Activated CD4-positive, alpha-beta memory T cell treated with anti-CD3 and anti-CD28 coated beads for 36 hours (primary cell): ENCODE data around the gene TMEM37. TPM values are rescaled to one million over a fixed set of nuclear protein-coding genes. Genes with fewer than 3 reads are reported as not detected.

Experiments
- CTCF ChIA-PET: fragments of 350-600 bp; sonication (Branson Sonifier 250); formaldehyde crosslinking; loops from one replicate; lab custom pipeline; 2021; ENCODE audit warnings: antibody characterized with exemption, inconsistent platforms; lab: Charles Lee
- POLR2A ChIA-PET: fragments of 350-600 bp; sonication (Branson Sonifier 250); formaldehyde crosslinking; loops from one replicate; lab custom pipeline; 2021; ENCODE audit warnings: antibody characterized with exemption; lab: Charles Lee
- DNase-seq: peaks from one replicate; pipeline ENCODE4 v3.0.0-alpha.2; 2020
- H3K27ac Mint-ChIP-seq: one replicate; pipeline ENCODE4 v1.8.0; 2021; ENCODE audit warnings: mixed read lengths
- H3K27me3 Mint-ChIP-seq: one replicate; pipeline ENCODE4 v1.8.0; 2021; ENCODE audit warnings: mixed read lengths
- H3K36me3 Mint-ChIP-seq: one replicate; pipeline ENCODE4 v1.8.0; 2021; ENCODE audit warnings: mixed read lengths
- H3K4me1 Mint-ChIP-seq: one replicate; pipeline ENCODE4 v1.8.0; 2021; ENCODE audit warnings: low read depth, mixed read lengths
- H3K4me3 Mint-ChIP-seq: one replicate; pipeline ENCODE4 v1.8.0; 2021; ENCODE audit warnings: mild to moderate bottlenecking, mixed read lengths
- H3K9me3 Mint-ChIP-seq: one replicate; pipeline ENCODE4 v1.8.0; 2021; ENCODE audit warnings: mixed read lengths
- intact Hi-C: fragments of 100-400 bp; cut with micrococcal nuclease; formaldehyde crosslinking; loops from one replicate; pipeline ENCODE4 v1.15.1; 2023
- total RNA-seq, 2 experiments: library from RNA; stranded (reverse); gene quantifications; one replicate each; pipeline ENCODE4 v1.2.3, GENCODE V29; 2021

TMEM37 gene
- total RNA-seq = not detected

GRCh38 chr2:119431155-119431975, at the start of gene TMEM37:
TSS of gene TMEM37 (plus strand) at chr2:119431854. CDS start at chr2:119431904, 50 bp downstream.
- CTCF ChIA-PET = no interaction called here
- POLR2A ChIA-PET = no interaction called here
- peaks cover 59% of the 10 kb centered on the region for H3K27me3 Mint-ChIP-seq

GRCh38 chr2:119383410-119384140, 48.1 kb upstream of the TMEM37 start:
- H3K36me3 Mint-ChIP-seq = no peaks in the 10 kb centered on the region
- DNase-seq = no peak
- H3K27me3 Mint-ChIP-seq = peaks cover 21% of the 10 kb centered on the region
- POLR2A ChIA-PET = no interaction called here
- H3K4me1 Mint-ChIP-seq = peaks cover 6% of the 10 kb centered on the region
- intact Hi-C loops = no loop called here
- H3K4me3 Mint-ChIP-seq = no peak overlapping the region
- H3K9me3 Mint-ChIP-seq = no peaks in the 10 kb centered on the region
- CTCF ChIA-PET = no interaction called here
- no peak overlapping the region for H3K27ac Mint-ChIP-seq

More at GRCh38 chr2:119431155-119431975, at the start of gene TMEM37:
- Mint-ChIP-seq H3K27ac (no peak within 1 kb of the TSS), H3K36me3 (no peaks in the 10 kb centered on the region), H3K4me3 (peak within 1 kb of the TSS; percentile 23), H3K9me3 (no peaks in the 10 kb centered on the region), H3K4me1 (peaks cover 5% of the 10 kb centered on the region)
- intact Hi-C loops = no loop called here
- DNase-seq = no peak

GRCh38 chr2:119384971-119385370, 46.7 kb upstream of the TMEM37 start:
- Mint-ChIP-seq H3K9me3 (no peaks in the 10 kb centered on the region), H3K27ac (no peak overlapping the region), H3K4me1 (peaks cover 6% of the 10 kb centered on the region), H3K4me3 (no peak overlapping the region), H3K36me3 (no peaks in the 10 kb centered on the region), H3K27me3 (peaks cover 21% of the 10 kb centered on the region)
- intact Hi-C loops = no loop called here
- ChIA-PET CTCF (no interaction called here), POLR2A (no interaction called here)
- DNase-seq = no peak

GRCh38 chr2:119385466-119385865, 46.2 kb upstream of the TMEM37 start:
- Mint-ChIP-seq H3K27ac (no peak overlapping the region), H3K27me3 (peaks cover 21% of the 10 kb centered on the region), H3K36me3 (no peaks in the 10 kb centered on the region), H3K4me1 (peaks cover 6% of the 10 kb centered on the region), H3K4me3 (no peak overlapping the region), H3K9me3 (no peaks in the 10 kb centered on the region)
- DNase-seq = no peak
- POLR2A ChIA-PET = no interaction called here
- intact Hi-C loops = no loop called here
- CTCF ChIA-PET = no interaction called here

GRCh38 chr2:119387381-119388129, 44.1 kb upstream of the TMEM37 start:
- intact Hi-C loops = no loop called here
- no peak overlapping the region for H3K27ac Mint-ChIP-seq
- no peaks in the 10 kb centered on the region for H3K9me3 Mint-ChIP-seq
- peak; percentile 69 for DNase-seq
- no peak overlapping the region for H3K4me3 Mint-ChIP-seq
- H3K36me3 Mint-ChIP-seq = no peaks in the 10 kb centered on the region
- peaks cover 6% of the 10 kb centered on the region for H3K4me1 Mint-ChIP-seq
- ChIA-PET CTCF (interaction anchor here (1.0 kb wide), 1 partner anchor 505 kb away, joined by 3 read pairs; no protein-coding TSS in a partner anchor), POLR2A (interaction anchor here (1.3 kb wide), 1 partner anchor 21 kb away, joined by 7 read pairs; the partner anchor contains the start of genes C2orf76 and DBI)
- peaks cover 19% of the 10 kb centered on the region for H3K27me3 Mint-ChIP-seq

GRCh38 chr2:119389615-119390306, 41.9 kb upstream of the TMEM37 start:
- H3K36me3 Mint-ChIP-seq = no peaks in the 10 kb centered on the region
- no peaks in the 10 kb centered on the region for H3K9me3 Mint-ChIP-seq
- ChIA-PET CTCF (no interaction called here), POLR2A (no interaction called here)
- no peak overlapping the region for H3K27ac Mint-ChIP-seq
- H3K4me1 Mint-ChIP-seq = peaks cover 6% of the 10 kb centered on the region
- H3K4me3 Mint-ChIP-seq = no peak overlapping the region
- no peak for DNase-seq
- intact Hi-C loops = no loop called here
- peaks cover 10% of the 10 kb centered on the region for H3K27me3 Mint-ChIP-seq

- Mint-ChIP-seq H3K27ac (no peak overlapping the region), H3K4me3 (no peak overlapping the region), H3K4me1 (no peaks in the 10 kb centered on the region), H3K27me3 (no peaks in the 10 kb centered on the region), H3K36me3 (no peaks in the 10 kb centered on the region), H3K9me3 (no peaks in the 10 kb centered on the region)
- ChIA-PET POLR2A (no interaction called here), CTCF (no interaction called here)
- intact Hi-C loops = no loop called here
- no peak for DNase-seq
Measured at GRCh38 chr2:119393971-119394748, 37.5 kb upstream of the TMEM37 start.

- H3K36me3 Mint-ChIP-seq = no peaks in the 10 kb centered on the region
- H3K4me3 Mint-ChIP-seq = no peak overlapping the region
- CTCF ChIA-PET = no interaction called here
- H3K27ac Mint-ChIP-seq = no peak overlapping the region
- intact Hi-C loops = no loop called here
- H3K27me3 Mint-ChIP-seq = no peaks in the 10 kb centered on the region
- H3K4me1 Mint-ChIP-seq = no peaks in the 10 kb centered on the region
- DNase-seq = no peak
- POLR2A ChIA-PET = no interaction called here
- H3K9me3 Mint-ChIP-seq = no peaks in the 10 kb centered on the region
Measured at GRCh38 chr2:119397196-119397595, 34.5 kb upstream of the TMEM37 start.

- intact Hi-C loops = no loop called here
- no peaks in the 10 kb centered on the region for H3K4me1 Mint-ChIP-seq
- peaks cover 3% of the 10 kb centered on the region for H3K9me3 Mint-ChIP-seq
- H3K4me3 Mint-ChIP-seq = no peak overlapping the region
- ChIA-PET POLR2A (no interaction called here), CTCF (no interaction called here)
- H3K27me3 Mint-ChIP-seq = peaks cover 3% of the 10 kb centered on the region
- no peaks in the 10 kb centered on the region for H3K36me3 Mint-ChIP-seq
- no peak overlapping the region for H3K27ac Mint-ChIP-seq
- no peak for DNase-seq
Measured at GRCh38 chr2:119402106-119402505, 29.5 kb upstream of the TMEM37 start.

- ChIA-PET POLR2A (no interaction called here), CTCF (no interaction called here)
- Mint-ChIP-seq H3K9me3 (peaks cover 3% of the 10 kb centered on the region), H3K27ac (no peak overlapping the region), H3K27me3 (peaks cover 3% of the 10 kb centered on the region), H3K36me3 (no peaks in the 10 kb centered on the region), H3K4me3 (no peak overlapping the region), H3K4me1 (no peaks in the 10 kb centered on the region)
- no peak for DNase-seq
- intact Hi-C loops = no loop called here
Measured at GRCh38 chr2:119402645-119403560, 28.8 kb upstream of the TMEM37 start.
